Measurements from ENCODE around the gene FOCAD.

DNA sequence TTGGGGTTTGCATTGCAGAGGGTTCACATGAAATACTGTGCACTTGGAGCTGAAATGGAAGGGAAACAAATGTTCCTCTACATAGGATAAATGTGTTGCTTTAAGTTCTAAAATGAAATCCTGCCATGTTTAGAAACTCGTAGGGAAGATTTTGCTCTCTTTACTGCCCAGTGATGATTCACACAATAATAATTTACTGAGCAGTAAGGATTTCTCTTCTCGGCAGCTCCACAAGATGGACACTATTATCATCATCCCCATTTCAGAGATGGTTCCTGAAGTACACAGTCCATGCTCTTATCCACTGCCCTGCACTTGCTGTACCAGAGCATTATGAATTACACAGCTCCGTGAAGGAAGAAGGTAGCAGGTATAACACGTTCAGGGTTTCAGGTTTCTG, 343.2 kb downstream of the FOCAD start:
- TF ChIP-seq, protein P1, sequence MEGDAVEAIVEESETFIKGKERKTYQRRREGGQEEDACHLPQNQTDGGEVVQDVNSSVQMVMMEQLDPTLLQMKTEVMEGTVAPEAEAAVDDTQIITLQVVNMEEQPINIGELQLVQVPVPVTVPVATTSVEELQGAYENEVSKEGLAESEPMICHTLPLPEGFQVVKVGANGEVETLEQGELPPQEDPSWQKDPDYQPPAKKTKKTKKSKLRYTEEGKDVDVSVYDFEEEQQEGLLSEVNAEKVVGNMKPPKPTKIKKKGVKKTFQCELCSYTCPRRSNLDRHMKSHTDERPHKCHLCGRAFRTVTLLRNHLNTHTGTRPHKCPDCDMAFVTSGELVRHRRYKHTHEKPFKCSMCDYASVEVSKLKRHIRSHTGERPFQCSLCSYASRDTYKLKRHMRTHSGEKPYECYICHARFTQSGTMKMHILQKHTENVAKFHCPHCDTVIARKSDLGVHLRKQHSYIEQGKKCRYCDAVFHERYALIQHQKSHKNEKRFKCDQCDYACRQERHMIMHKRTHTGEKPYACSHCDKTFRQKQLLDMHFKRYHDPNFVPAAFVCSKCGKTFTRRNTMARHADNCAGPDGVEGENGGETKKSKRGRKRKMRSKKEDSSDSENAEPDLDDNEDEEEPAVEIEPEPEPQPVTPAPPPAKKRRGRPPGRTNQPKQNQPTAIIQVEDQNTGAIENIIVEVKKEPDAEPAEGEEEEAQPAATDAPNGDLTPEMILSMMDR (IDR thresholded peaks at IDR 0.05) = no peak
- TF ChIP-seq POLR2A (IDR thresholded peaks at IDR 0.05) = no peak

Data from body of pancreas (tissue), 4 donors.